Measurements from ENCODE around the gene CAND2.

The CAND2 gene

DNA sequence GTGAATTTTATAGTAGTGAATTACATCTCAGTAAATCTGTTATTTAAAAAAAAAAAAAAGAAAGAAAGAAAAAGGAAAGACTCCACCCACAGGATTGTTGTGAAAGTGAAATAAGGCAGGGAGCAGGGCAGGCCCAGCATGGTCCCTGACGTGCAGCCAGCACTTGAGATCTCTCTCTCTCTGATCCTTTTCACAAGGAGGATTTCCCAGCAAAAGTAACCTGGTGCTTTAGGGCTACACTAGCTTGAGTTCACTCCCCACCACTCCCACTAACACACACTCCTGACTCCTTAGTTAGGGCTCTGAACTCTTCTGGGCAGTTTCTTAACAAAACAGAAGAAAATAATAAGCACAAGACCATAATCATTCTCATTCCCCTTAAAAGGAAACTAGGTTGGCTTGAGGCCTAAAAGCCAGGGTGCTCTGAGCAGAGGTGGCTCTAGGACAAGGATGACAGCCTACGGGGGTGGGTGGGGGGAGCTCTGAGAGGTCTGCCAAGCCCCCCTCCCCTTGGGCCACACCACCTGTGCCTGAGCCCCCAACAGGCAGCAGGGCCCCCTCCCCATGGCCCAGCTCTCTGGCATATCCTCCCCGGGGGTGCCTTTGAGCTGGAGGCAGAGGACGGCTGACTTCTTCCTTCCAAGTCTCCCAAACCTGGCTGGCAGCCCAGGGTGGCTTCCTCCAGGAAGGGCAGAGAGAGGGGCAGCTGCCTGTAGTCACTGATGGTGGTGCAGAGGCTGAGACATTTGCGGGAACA, 38.3 kb upstream of the CAND2 start:
- in situ Hi-C loops (cut with HindIII; ENCODE audit: low sequenced_read_pairs), result no loop called here
- DNase-seq (ENCODE audit: low read depth, low spot score), result peak; percentile 83
- no peak overlapping the region for H3K4me3 ChIP-seq (ENCODE audit: low read depth, low read length)
- TF ChIP-seq, protein P1, sequence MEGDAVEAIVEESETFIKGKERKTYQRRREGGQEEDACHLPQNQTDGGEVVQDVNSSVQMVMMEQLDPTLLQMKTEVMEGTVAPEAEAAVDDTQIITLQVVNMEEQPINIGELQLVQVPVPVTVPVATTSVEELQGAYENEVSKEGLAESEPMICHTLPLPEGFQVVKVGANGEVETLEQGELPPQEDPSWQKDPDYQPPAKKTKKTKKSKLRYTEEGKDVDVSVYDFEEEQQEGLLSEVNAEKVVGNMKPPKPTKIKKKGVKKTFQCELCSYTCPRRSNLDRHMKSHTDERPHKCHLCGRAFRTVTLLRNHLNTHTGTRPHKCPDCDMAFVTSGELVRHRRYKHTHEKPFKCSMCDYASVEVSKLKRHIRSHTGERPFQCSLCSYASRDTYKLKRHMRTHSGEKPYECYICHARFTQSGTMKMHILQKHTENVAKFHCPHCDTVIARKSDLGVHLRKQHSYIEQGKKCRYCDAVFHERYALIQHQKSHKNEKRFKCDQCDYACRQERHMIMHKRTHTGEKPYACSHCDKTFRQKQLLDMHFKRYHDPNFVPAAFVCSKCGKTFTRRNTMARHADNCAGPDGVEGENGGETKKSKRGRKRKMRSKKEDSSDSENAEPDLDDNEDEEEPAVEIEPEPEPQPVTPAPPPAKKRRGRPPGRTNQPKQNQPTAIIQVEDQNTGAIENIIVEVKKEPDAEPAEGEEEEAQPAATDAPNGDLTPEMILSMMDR (IDR thresholded peaks at IDR 0.05; ENCODE audit: low read depth, low read length), result no peak

DNA sequence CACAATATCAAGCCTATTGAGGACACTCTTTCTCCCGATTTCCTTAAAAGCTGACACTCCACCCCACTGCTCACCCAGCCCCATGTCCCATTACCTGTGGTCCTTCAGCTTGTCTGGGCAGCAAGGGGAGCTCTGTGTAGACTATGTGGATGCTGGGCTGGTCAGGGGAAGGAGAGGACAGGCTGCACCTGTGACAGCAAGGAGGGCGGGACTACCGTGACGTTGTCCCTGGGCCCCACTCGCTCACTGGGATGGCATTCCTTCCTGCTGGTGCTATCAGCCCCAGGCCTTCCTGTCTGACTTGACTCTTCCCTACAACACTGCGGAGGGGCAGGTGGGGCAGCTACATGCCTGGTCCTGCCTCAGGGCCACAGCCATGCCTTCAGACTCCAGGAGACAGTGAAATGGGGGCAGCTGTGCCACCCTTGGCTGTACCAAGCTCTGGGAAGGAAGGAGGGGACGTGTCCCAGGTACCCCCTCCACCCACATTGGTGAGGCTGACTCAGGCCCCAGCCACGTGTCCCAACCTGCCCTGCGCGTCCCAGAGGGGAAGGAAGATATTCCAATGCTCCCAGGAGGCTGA, 37.3 kb upstream of the CAND2 start, which contains the start of gene TMEM40:
TMEM40 (minus strand) TSS at position 163 of the 583 bp plus-strand sequence. CDS start 9,427 bp downstream, outside the sequence.
- in situ Hi-C loops (cut with HindIII; ENCODE audit: low sequenced_read_pairs), result no loop called here
- DNase-seq (ENCODE audit: low read depth, low spot score), result no peak
- H3K4me3 ChIP-seq (ENCODE audit: low read depth, low read length), result no peak within 1 kb of the TSS
- TF ChIP-seq, protein P1 (IDR thresholded peaks at IDR 0.05; ENCODE audit: low read depth, low read length), result no peak

DNA sequence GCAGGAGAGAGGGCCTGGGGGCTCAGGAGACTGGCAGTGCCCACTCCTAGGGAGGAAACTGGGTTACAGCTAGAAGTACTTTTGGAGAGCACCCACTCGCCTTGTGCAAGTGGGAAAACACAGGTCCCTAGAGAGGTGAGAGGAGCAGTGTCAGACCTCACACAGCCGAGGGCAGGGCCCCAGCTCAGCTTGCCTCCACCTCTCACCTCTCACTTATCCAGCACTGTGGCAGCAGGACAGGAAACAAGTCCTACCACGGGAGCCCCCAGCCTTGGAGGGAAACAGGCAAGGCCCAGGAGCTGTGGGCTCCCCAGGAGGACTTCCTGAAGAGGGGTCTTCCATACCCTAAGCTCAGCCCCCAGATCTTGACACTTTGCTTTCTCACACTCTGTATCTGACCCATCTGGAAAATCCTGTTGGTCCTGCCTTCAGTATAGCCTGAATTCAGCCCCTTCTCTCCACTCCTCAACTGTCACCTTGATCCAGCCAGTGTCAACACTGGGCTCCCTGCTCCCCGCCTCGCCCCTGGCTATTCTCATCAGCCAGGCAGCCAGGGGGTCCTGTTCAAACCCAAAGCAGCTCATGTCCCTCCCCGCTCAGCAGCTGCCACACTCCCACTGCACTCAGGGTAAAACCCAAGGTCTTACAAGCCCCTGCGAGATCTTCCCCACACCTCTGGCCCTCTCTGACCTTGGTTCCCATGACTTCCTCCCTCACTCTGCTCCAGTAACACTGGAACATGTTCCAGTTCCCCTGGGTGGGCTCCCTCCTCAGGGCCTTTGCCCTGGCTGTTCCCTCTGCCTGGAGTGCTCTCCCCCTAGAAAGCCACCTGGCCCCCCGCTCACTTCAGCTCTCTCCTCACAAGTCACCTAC, 36.6 kb upstream of the CAND2 start:
- DNase-seq (ENCODE audit: low read depth, low spot score), result no peak
- TF ChIP-seq, protein P1 (IDR thresholded peaks at IDR 0.05; ENCODE audit: low read depth, low read length), result no peak
- in situ Hi-C loops (cut with HindIII; ENCODE audit: low sequenced_read_pairs), result no loop called here
- no peak overlapping the region for H3K4me3 ChIP-seq (ENCODE audit: low read depth, low read length)

DNA sequence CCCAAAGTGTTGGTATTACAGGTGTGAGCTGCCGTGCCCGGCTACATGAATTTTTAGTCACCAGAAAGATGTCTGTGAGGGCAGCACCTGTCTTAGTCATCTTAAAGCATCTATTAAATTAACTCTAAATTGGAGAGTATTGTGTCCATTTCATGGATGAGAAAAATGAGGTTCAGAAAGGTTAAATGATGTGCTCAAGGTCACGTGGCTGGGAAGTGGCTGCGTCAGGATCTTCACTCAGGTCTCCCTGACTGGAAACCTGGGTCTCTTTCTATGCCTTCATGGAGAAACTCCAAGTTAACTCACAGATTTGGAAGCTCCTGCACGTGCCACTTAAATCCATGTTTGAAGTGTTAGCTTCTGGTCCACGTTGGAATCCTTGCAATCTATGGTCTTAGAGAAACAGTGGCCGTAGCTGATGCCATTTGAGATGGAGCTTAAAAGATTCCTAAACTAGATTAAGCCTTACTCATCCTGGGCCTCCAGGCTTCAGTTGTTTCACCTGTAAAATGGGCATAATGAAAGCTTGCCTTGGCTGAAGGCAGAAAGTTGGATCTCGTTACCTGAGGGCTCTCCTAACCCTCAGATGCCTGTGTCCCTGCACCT, 32.2 kb upstream of the CAND2 start:
- TF ChIP-seq, protein P1 (IDR thresholded peaks at IDR 0.05; ENCODE audit: low read depth, low read length), result no peak
- no peak for DNase-seq (ENCODE audit: low read depth, low spot score)
- in situ Hi-C loops (cut with HindIII; ENCODE audit: low sequenced_read_pairs), result no loop called here
- no peak overlapping the region for H3K4me3 ChIP-seq (ENCODE audit: low read depth, low read length)

DNA sequence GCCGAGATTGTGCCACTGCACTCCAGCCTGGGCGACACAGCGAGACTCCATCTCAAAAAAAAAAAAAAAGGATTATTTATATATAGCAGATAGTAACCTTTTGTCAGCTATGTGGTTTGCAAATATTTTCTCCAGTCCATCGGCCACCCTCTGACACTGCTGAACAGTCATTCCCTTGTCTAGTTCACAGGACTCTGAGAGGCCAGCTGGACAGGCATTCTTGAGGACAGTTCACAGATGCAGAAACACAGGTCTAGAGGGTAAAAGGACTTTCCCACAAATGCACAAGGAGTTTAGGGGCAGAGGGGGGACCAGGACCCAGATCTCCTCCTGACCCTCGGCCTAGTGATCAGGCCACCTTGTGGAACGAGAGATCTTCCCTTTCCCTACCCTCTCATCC, 29.9 kb upstream of the CAND2 start:
- DNase-seq (ENCODE audit: low read depth, low spot score), result no peak
- TF ChIP-seq, protein P1 (IDR thresholded peaks at IDR 0.05; ENCODE audit: low read depth, low read length), result no peak
- in situ Hi-C loops (cut with HindIII; ENCODE audit: low sequenced_read_pairs), result no loop called here
- H3K4me3 ChIP-seq (ENCODE audit: low read depth, low read length), result no peak overlapping the region
